SKM-1 treated with dmso at 0.1 percent for 144 hours (cell line): Measurements from ENCODE around the gene PCCA.
"Not testable (repeated sequence)": the region's sequence is repeated elsewhere in the genome, so short reads cannot be mapped to it uniquely, and the experiment has no call there.

ENCODE experiments used
- DNase-seq: peaks from one replicate; lab custom pipeline; 2025; ENCODE audit not compliant: unreplicated experiment; lab: John Stamatoyannopoulos, UW

Gene PCCA

GRCh38 chr13:100097821-100098220 is 8.9 kb downstream of the PCCA start:
- no peak for DNase-seq

- no peak for DNase-seq
Observed at GRCh38 chr13:100098445-100099116, 9.7 kb downstream of the PCCA start.

GRCh38 chr13:100099117-100099445 is 10.2 kb downstream of the PCCA start:
- DNase-seq = not testable (repeated sequence)

GRCh38 chr13:100100115-100100879 is 11.4 kb downstream of the PCCA start:
- DNase-seq = no peak

GRCh38 chr13:100102042-100102441 is 13.1 kb downstream of the PCCA start:
- DNase-seq = no peak

GRCh38 chr13:100106005-100106404 is 17.1 kb downstream of the PCCA start:
- no peak for DNase-seq

- DNase-seq = no peak
Observed at GRCh38 chr13:100106705-100107104, 17.8 kb downstream of the PCCA start.

GRCh38 chr13:100108913-100109507 is 20.1 kb downstream of the PCCA start:
- no peak for DNase-seq

GRCh38 chr13:100110269-100110668 is 21.4 kb downstream of the PCCA start:
- no peak for DNase-seq

GRCh38 chr13:100112186-100112838 is 23.4 kb downstream of the PCCA start:
- no peak for DNase-seq

GRCh38 chr13:100115693-100116254 is 26.9 kb downstream of the PCCA start:
- DNase-seq = no peak

- peak; percentile 22 for DNase-seq
Observed at GRCh38 chr13:100124265-100124664, 35.4 kb downstream of the PCCA start.

- no peak for DNase-seq
Observed at GRCh38 chr13:100125946-100126345, 37.1 kb downstream of the PCCA start.

GRCh38 chr13:100128373-100128772 is 39.5 kb downstream of the PCCA start:
- no peak for DNase-seq

- no peak for DNase-seq
Observed at GRCh38 chr13:100128838-100129237, 39.9 kb downstream of the PCCA start.

GRCh38 chr13:100129605-100130004 is 40.7 kb downstream of the PCCA start:
- DNase-seq = peak; percentile 45

- DNase-seq = no peak
Observed at GRCh38 chr13:100130092-100130491, 41.2 kb downstream of the PCCA start.

- DNase-seq = no peak
Observed at GRCh38 chr13:100130930-100131511, 42.1 kb downstream of the PCCA start.

- DNase-seq = no peak
Observed at GRCh38 chr13:100131863-100132574, 43.1 kb downstream of the PCCA start.

- DNase-seq = no peak
Observed at GRCh38 chr13:100138859-100139491, 50.1 kb downstream of the PCCA start.
